Loucy (cell line): Measurements from ENCODE around the gene DHRSX.

ENCODE experiments used
- H2AFZ ChIP-seq: fragments of 200-600 bp; sonication (generic); 2 replicates; pipeline ENCODE4 v1.6.0; 2016; ENCODE audit warnings: antibody characterized with exemption, mild to moderate bottlenecking, low read length, moderate library complexity
- H3F3A ChIP-seq: fragments of 200-600 bp; 2 replicates; pipeline ENCODE4 v1.6.0; 2016; ENCODE audit warnings: antibody characterized with exemption, low read depth, mild to moderate bottlenecking
- H3K27me3 ChIP-seq: fragments of 200-600 bp; sonication (generic); 2 replicates; pipeline ENCODE4 v1.6.1; 2014; ENCODE audit warnings: low read length, mild to moderate bottlenecking; ENCODE audit not compliant: insufficient read depth, poor library complexity, severe bottlenecking
- H3K36me3 ChIP-seq: fragments of 200-600 bp; sonication (generic); 2 replicates; pipeline ENCODE4 v1.6.1; 2016; ENCODE audit warnings: low read length; ENCODE audit not compliant: insufficient read depth
- H3K4me1 ChIP-seq: fragments of 200-600 bp; sonication (generic); 2 replicates; pipeline ENCODE4 v1.5.1; 2014; ENCODE audit warnings: low read length, mild to moderate bottlenecking; ENCODE audit not compliant: insufficient read depth, poor library complexity, severe bottlenecking
- H3K4me2 ChIP-seq: fragments of 200-600 bp; sonication (generic); 2 replicates; pipeline ENCODE4 v1.6.0; 2014; ENCODE audit warnings: antibody characterized with exemption, low read length, low read depth, mild to moderate bottlenecking; ENCODE audit not compliant: poor library complexity, severe bottlenecking
- H3K4me3 ChIP-seq: fragments of 200-600 bp; sonication (generic); 2 replicates; pipeline ENCODE4 v1.5.1; 2014; ENCODE audit warnings: low read length, mild to moderate bottlenecking, mixed read lengths; ENCODE audit not compliant: poor library complexity, severe bottlenecking
- H3K79me2 ChIP-seq: fragments of 200-600 bp; sonication (generic); 2 replicates; pipeline ENCODE4 v1.6.1; 2014; ENCODE audit warnings: low read length; ENCODE audit not compliant: insufficient read depth
- H3K9ac ChIP-seq: fragments of 200-600 bp; sonication (generic); 2 replicates; pipeline ENCODE4 v1.6.0; 2014; ENCODE audit warnings: mild to moderate bottlenecking, low read depth, low read length, moderate library complexity; ENCODE audit not compliant: poor library complexity, severe bottlenecking
- H3K9me2 ChIP-seq: fragments of 200-600 bp; sonication (generic); replicated peaks from 2 replicates; pipeline ENCODE4 v1.6.1; 2016; ENCODE audit warnings: low read depth, low read length, mixed read lengths
- H3K9me3 ChIP-seq: fragments of 200-600 bp; sonication (generic); 2 replicates; pipeline ENCODE4 v1.6.1; 2014; ENCODE audit warnings: mild to moderate bottlenecking, antibody characterized with exemption, low read length, low read depth; ENCODE audit not compliant: insufficient read depth
- H4K20me1 ChIP-seq: fragments of 200-600 bp; sonication (generic); 2 replicates; pipeline ENCODE4 v1.6.0; 2014; ENCODE audit warnings: antibody characterized with exemption, low read length, mild to moderate bottlenecking; ENCODE audit not compliant: insufficient read depth, poor library complexity, severe bottlenecking
- CTCF ChIP-seq: fragments of 200-600 bp; sonication (generic); conservative IDR thresholded peaks from 2 replicates; pipeline ENCODE4 v1.5.1; 2014; ENCODE audit warnings: mild to moderate bottlenecking, antibody characterized with exemption, low read length
- EZH2phosphoT487 ChIP-seq: fragments of 200-600 bp; IDR thresholded peaks from 2 replicates; pipeline ENCODE4 v1.6.1; 2018; ENCODE audit warnings: antibody characterized with exemption, mild to moderate bottlenecking, moderate library complexity, borderline replicate concordance

The DHRSX gene

GRCh38 chrX:2348211-2348610 is 152.6 kb downstream of the DHRSX start:
- TF ChIP-seq CTCF (no peak), EZH2phosphoT487 (no peak)
- Histone ChIP-seq H3K36me3 (no peaks in the 10 kb centered on the region), H3K4me1 (no peaks in the 10 kb centered on the region), H3K9ac (no peak overlapping the region), H2AFZ (no peak overlapping the region), H3K27me3 (no peaks in the 10 kb centered on the region), H4K20me1 (no peaks in the 10 kb centered on the region), H3F3A (no peaks in the 10 kb centered on the region), H3K9me3 (no peaks in the 10 kb centered on the region), H3K4me2 (no peak overlapping the region), H3K4me3 (no peak overlapping the region), H3K79me2 (no peaks in the 10 kb centered on the region), H3K9me2 (no peaks in the 10 kb centered on the region)

- Histone ChIP-seq H3K9me3 (no peaks in the 10 kb centered on the region), H3K27me3 (no peaks in the 10 kb centered on the region), H3F3A (no peaks in the 10 kb centered on the region), H3K79me2 (no peaks in the 10 kb centered on the region), H2AFZ (no peak overlapping the region), H3K9ac (no peak overlapping the region), H3K9me2 (no peaks in the 10 kb centered on the region), H3K4me3 (no peak overlapping the region), H3K4me2 (no peak overlapping the region), H4K20me1 (no peaks in the 10 kb centered on the region), H3K36me3 (no peaks in the 10 kb centered on the region), H3K4me1 (no peaks in the 10 kb centered on the region)
- TF ChIP-seq CTCF (no peak), EZH2phosphoT487 (no peak)
These were observed 154.6 kb downstream of the DHRSX start for GRCh38 chrX:2346158-2346557.

- TF ChIP-seq EZH2phosphoT487 (no peak), CTCF (no peak)
- H3K9ac ChIP-seq, result no peak overlapping the region
These were observed 155.2 kb downstream of the DHRSX start for GRCh38 chrX:2345562-2345961.

More at GRCh38 chrX:2345562-2345961, 155.2 kb downstream of the DHRSX start:
- no peaks in the 10 kb centered on the region for H4K20me1 ChIP-seq
- H3F3A ChIP-seq, result no peaks in the 10 kb centered on the region
- H3K9me2 ChIP-seq, result no peaks in the 10 kb centered on the region
- H3K9me3 ChIP-seq, result no peaks in the 10 kb centered on the region
- no peaks in the 10 kb centered on the region for H3K4me1 ChIP-seq
- no peak overlapping the region for H3K4me2 ChIP-seq
- no peak overlapping the region for H3K4me3 ChIP-seq
- no peaks in the 10 kb centered on the region for H3K27me3 ChIP-seq
- H2AFZ ChIP-seq, result no peak overlapping the region
- no peaks in the 10 kb centered on the region for H3K79me2 ChIP-seq
- no peaks in the 10 kb centered on the region for H3K36me3 ChIP-seq
